GM10248 (cell line): ENCODE data around the gene EVI5L.

Source experiments
- CTCF ChIA-PET: fragments of 300-600 bp; sonication (Branson Sonifier 250); formaldehyde crosslinking; extraction: SDS; loops from one replicate; lab custom pipeline; 2021; ENCODE audit warnings: antibody characterized with exemption; lab: Yijun Ruan, JAX
- POLR2A ChIA-PET: fragments of 350-650 bp; sonication (Branson Sonifier 250); formaldehyde crosslinking; extraction: SDS; loops from one replicate; lab custom pipeline; 2020; ENCODE audit warnings: antibody characterized with exemption; lab: Yijun Ruan, JAX
- DNase-seq: peaks from one replicate; pipeline ENCODE4 v3.0.0; 2012; ENCODE audit errors: extremely low spot score
- CTCF ChIP-seq: IDR thresholded peaks from 2 replicates; pipeline ENCODE4 v1.5.1; 2012; ENCODE audit warnings: mild to moderate bottlenecking, low read depth; ENCODE audit errors: extremely low read depth, missing control alignments, control extremely low read depth

Gene EVI5L

DNA sequence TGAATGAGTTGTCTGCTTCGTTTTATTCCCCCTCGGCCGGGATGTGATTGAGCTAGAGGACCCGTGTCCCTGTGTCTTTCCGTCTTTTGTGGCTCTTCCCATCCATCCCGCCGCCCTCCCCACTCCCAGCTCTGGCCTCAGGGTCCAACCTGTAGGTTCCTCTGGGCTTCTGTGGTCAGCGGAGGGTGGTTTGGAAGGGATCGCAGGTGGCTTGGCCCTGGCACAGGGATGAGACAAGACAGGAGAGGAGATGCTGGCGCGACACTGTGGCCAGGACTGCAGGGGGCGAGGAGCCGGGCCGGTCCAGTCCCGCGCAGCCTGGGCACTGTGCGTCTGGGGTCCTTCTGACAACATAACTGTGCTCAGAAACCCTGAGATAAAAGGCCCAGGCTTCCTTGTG lies 2.0 kb downstream of the EVI5L start:
- DNase-seq: no peak
- CTCF ChIA-PET: interaction anchor here (0.7 to 3.6 kb wide), 10 partner anchors 12 to 184 kb away, joined by 3 to 14 read pairs (median 4); partner anchors contain the start of gene TRAPPC5
- POLR2A ChIA-PET: interaction anchor here (0.5 kb wide), 1 partner anchor 106 kb away, joined by 7 read pairs; no protein-coding TSS in a partner anchor
- TF ChIP-seq CTCF: no peak

- CTCF ChIA-PET: interaction anchor here (1.0 to 3.6 kb wide), 4 partner anchors 21 to 152 kb away, joined by 3 to 14 read pairs (median 4); partner anchors contain the start of gene TRAPPC5
- POLR2A ChIA-PET: no interaction called here
- no peak for TF ChIP-seq CTCF
- no peak for DNase-seq
Measured at GRCh38 chr19:7832781-7833180, 2.8 kb downstream of the EVI5L start.

GRCh38 chr19:7833225-7834099 lies 3.4 kb downstream of the EVI5L start:
- ChIA-PET POLR2A (no interaction called here), CTCF (interaction anchor here (3.6 kb wide), 1 partner anchor 33 kb away, joined by 14 read pairs; no protein-coding TSS in a partner anchor)
- no peak for DNase-seq
- TF ChIP-seq CTCF: no peak

- TF ChIP-seq CTCF: no peak
Measured at GRCh38 chr19:7839476-7839875, 9.5 kb downstream of the EVI5L start.

GRCh38 chr19:7840629-7841028 lies 10.6 kb downstream of the EVI5L start:
- DNase-seq: no peak
- POLR2A ChIA-PET: no interaction called here
- CTCF ChIA-PET: no interaction called here
- no peak for TF ChIP-seq CTCF

More at GRCh38 chr19:7839476-7839875, 9.5 kb downstream of the EVI5L start:
- no peak for DNase-seq
- ChIA-PET CTCF (no interaction called here), POLR2A (no interaction called here)

DNA sequence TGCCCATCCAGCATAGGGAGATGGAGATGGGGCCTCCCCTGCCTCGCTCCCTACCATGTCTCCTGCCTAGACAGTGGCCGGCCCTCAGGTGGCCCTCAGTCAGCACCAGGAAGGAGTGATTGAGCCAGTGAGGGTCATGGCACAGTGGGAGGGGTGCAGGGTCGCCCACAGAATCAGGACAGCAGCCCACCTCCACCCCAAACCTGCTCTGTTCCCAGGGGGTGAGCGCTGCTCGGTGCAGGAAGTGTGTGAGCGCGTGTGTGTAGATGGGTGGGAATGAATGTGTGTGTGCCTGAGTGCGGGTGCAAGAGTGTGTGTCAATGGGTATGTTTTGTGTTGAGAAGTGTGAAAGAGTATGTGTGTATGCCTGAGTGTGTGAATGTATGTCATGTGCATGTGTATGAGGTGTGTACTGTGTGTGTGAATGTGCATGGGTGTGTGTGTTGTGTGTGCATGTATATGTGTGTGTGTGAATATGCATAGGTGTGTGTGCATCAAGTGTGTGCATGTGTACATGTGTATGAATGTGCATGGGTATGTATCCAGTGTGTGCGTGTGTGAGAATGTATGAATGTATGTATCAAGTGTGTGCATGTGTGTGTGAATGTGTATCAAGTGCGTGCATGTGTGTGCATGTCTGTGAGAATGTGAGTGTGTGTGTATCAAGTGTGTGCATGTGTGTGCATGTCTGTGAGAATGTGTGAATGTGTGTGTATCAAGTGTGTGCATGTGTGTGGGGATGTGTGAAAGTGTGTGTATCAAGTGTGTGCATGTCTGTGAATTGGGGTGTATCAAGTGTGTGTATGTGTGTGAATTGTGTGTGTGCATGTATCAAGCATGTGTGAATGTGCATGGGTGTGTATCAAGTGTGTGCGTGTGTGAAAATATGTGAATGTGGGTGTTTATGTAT lies 12.0 kb downstream of the EVI5L start:
- no peak for TF ChIP-seq CTCF
- no peak for DNase-seq
- CTCF ChIA-PET: no interaction called here
- POLR2A ChIA-PET: no interaction called here
